ENCODE results near the gene PCDHA7. TPM values are rescaled to one million over a fixed set of nuclear protein-coding genes. Genes with fewer than 3 reads are reported as not detected.

PCDHA7 gene
- polyA plus RNA-seq, 1 experiment: 0.44 TPM

DNA sequence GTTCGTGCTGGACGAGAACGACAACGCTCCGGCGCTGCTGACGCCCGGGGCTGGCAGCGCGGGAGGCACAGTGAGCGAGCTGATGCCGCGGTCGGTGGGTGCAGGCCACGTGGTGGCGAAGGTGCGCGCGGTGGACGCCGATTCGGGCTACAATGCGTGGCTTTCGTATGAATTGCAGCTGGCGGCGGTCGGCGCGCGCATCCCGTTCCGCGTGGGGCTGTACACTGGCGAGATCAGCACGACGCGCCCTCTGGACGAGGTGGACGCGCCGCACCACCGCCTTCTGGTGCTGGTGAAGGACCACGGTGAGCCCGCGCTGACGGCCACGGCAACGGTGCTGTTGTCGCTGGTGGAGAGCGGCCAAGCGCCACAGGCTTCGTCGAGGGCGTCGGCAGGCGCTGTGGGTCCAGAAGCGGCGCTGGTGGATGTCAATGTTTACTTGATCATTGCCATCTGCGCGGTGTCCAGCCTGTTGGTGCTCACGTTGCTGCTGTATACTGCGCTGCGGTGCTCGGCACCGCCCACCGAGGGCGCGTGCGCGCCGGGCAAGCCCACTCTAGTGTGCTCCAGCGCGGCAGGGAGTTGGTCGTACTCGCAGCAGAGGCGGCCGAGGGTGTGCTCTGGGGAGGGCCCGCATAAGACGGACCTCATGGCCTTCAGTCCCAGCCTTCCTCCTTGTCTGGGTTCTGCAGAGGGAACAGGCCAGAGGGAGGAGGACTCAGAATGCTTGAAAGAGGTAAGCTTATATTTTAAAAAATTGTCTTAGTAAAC is 50.0 kb downstream of the PCDHA7 start:
- no peaks in the 10 kb centered on the region for H3K27me3 ChIP-seq (ENCODE audit: control insufficient read depth, insufficient read depth, low read length)
- no peak for DNase-seq (ENCODE audit: low read depth)
- TF ChIP-seq, protein P1, sequence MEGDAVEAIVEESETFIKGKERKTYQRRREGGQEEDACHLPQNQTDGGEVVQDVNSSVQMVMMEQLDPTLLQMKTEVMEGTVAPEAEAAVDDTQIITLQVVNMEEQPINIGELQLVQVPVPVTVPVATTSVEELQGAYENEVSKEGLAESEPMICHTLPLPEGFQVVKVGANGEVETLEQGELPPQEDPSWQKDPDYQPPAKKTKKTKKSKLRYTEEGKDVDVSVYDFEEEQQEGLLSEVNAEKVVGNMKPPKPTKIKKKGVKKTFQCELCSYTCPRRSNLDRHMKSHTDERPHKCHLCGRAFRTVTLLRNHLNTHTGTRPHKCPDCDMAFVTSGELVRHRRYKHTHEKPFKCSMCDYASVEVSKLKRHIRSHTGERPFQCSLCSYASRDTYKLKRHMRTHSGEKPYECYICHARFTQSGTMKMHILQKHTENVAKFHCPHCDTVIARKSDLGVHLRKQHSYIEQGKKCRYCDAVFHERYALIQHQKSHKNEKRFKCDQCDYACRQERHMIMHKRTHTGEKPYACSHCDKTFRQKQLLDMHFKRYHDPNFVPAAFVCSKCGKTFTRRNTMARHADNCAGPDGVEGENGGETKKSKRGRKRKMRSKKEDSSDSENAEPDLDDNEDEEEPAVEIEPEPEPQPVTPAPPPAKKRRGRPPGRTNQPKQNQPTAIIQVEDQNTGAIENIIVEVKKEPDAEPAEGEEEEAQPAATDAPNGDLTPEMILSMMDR (IDR thresholded peaks at IDR 0.05; ENCODE audit: insufficient read depth, low read depth, low read length): no peak
- H3K4me3 ChIP-seq (ENCODE audit: low read depth, low read length): no peak overlapping the region
- H3K36me3 ChIP-seq (ENCODE audit: control insufficient read depth, insufficient read depth, low read length): no peaks in the 10 kb centered on the region
- ChIA-PET CTCF (no interaction called here), POLR2A (no interaction called here)

Other genes starting within 250 kb of the PCDHA7 start
- gene CD14, start 201.1 kb upstream of the PCDHA7 start, polyA plus RNA-seq (2011; rRNA removed): 0.69 and 1.9 TPM in 2 replicates
- 4.8 and 7.5 TPM in 2 replicates for gene TMCO6, start 194.8 kb upstream of the PCDHA7 start, polyA plus RNA-seq (2011; rRNA removed)
- 96.8 and 102 TPM in 2 replicates for gene NDUFA2, start 186.6 kb upstream of the PCDHA7 start, polyA plus RNA-seq (2011; rRNA removed)
- gene IK, start 186.4 kb upstream of the PCDHA7 start, polyA plus RNA-seq (2011; rRNA removed): 71.8 and 105 TPM in 2 replicates
- gene WDR55, start 169.4 kb upstream of the PCDHA7 start, polyA plus RNA-seq (2011; rRNA removed): 12.7 and 17.9 TPM in 2 replicates
- gene DND1, start 160.7 kb upstream of the PCDHA7 start, polyA plus RNA-seq (2011; rRNA removed): 0.21 and 0.36 TPM in 2 replicates
- gene HARS1, start 142.9 kb upstream of the PCDHA7 start, polyA plus RNA-seq (2011; rRNA removed): 76.3 and 80.6 TPM in 2 replicates
- gene HARS2, start 142.8 kb upstream of the PCDHA7 start, polyA plus RNA-seq (2011; rRNA removed): 22.3 and 30.7 TPM in 2 replicates
- gene ZMAT2, start 133.8 kb upstream of the PCDHA7 start, polyA plus RNA-seq (2011; rRNA removed): 23.4 and 49.5 TPM in 2 replicates
- gene PCDHA1, start 48.1 kb upstream of the PCDHA7 start, polyA plus RNA-seq (2011; rRNA removed): 0.04 and 0.12 TPM in 2 replicates
- 0.02 TPM in 1 of 2 replicates, not detected in the other for gene PCDHA2, start 39.4 kb upstream of the PCDHA7 start, polyA plus RNA-seq (2011; rRNA removed)
- 0.16 and 0.21 TPM in 2 replicates for gene PCDHA3, start 33.2 kb upstream of the PCDHA7 start, polyA plus RNA-seq (2011; rRNA removed)
- 0.22 and 0.25 TPM in 2 replicates for gene PCDHA4, start 27.2 kb upstream of the PCDHA7 start, polyA plus RNA-seq (2011; rRNA removed)
- gene PCDHA5, start 12.7 kb upstream of the PCDHA7 start, polyA plus RNA-seq (2011; rRNA removed): not detected in 2 replicates
- 0.02 and 0.09 TPM in 2 replicates for gene PCDHA6, start 6.3 kb upstream of the PCDHA7 start, polyA plus RNA-seq (2011; rRNA removed)
- 0.01 and 0.02 TPM in 2 replicates for gene PCDHA8, start 6.9 kb downstream of the PCDHA7 start, polyA plus RNA-seq (2011; rRNA removed)
- gene PCDHA9, start 14.1 kb downstream of the PCDHA7 start, polyA plus RNA-seq (2011; rRNA removed): 0.01 and 0.06 TPM in 2 replicates
- gene PCDHA10, start 21.6 kb downstream of the PCDHA7 start, polyA plus RNA-seq (2011; rRNA removed): 0.02 TPM in 2 replicates
- not detected in 2 replicates for gene PCDHA11, start 34.7 kb downstream of the PCDHA7 start, polyA plus RNA-seq (2011; rRNA removed)
- gene PCDHA12, start 41.0 kb downstream of the PCDHA7 start, polyA plus RNA-seq (2011; rRNA removed): not detected in 2 replicates
- not detected in 2 replicates for gene PCDHA13, start 47.9 kb downstream of the PCDHA7 start, polyA plus RNA-seq (2011; rRNA removed)
- 0.02 TPM in 1 of 2 replicates, not detected in the other for gene PCDHAC1, start 92.0 kb downstream of the PCDHA7 start, polyA plus RNA-seq (2011; rRNA removed)
- 0.06 TPM in 1 of 2 replicates, not detected in the other for gene PCDHAC2, start 132.2 kb downstream of the PCDHA7 start, polyA plus RNA-seq (2011; rRNA removed)
- not detected in 2 replicates for gene PCDHB1, start 217.1 kb downstream of the PCDHA7 start, polyA plus RNA-seq (2011; rRNA removed)

All from BJ (cell line).